ENCODE measurements around the gene LPCAT1. TPM values are rescaled to one million over a fixed set of nuclear protein-coding genes. Genes with fewer than 3 reads are reported as not detected.

The LPCAT1 gene
- total RNA-seq, 1 donor from 2014 or later, result 74.8 TPM

- H3K27ac Mint-ChIP-seq, result no peak overlapping the region
Measured at GRCh38 chr5:1468629-1469527, 54.9 kb downstream of the LPCAT1 start.

GRCh38 chr5:1468247-1468612, 55.5 kb downstream of the LPCAT1 start:
- peaks cover 10% of the 10 kb centered on the region for H3K9me3 Mint-ChIP-seq
- no peaks in the 10 kb centered on the region for H3K27me3 Mint-ChIP-seq (ENCODE audit: low read depth)
- H3K36me3 Mint-ChIP-seq, result peaks cover 41% of the 10 kb centered on the region
- TF ChIP-seq CTCF (IDR thresholded peaks at IDR 0.05; ENCODE audit: unreplicated experiment), result peak; percentile 45
- DNase-seq (ENCODE audit: low spot score in 2 of 2, unreplicated experiment in 2 of 2), result no peak
- H3K27ac Mint-ChIP-seq, result no peak overlapping the region
- no peak overlapping the region for H3K4me3 Mint-ChIP-seq
- no peaks in the 10 kb centered on the region for H3K4me1 Mint-ChIP-seq

More at GRCh38 chr5:1468629-1469527, 54.9 kb downstream of the LPCAT1 start:
- Mint-ChIP-seq H3K36me3 (peaks cover 36% of the 10 kb centered on the region), H3K9me3 (peaks cover 10% of the 10 kb centered on the region), H3K4me3 (no peak overlapping the region), H3K4me1 (no peaks in the 10 kb centered on the region), H3K27me3 (ENCODE audit: low read depth) (no peaks in the 10 kb centered on the region)
- TF ChIP-seq CTCF (IDR thresholded peaks at IDR 0.05; ENCODE audit: unreplicated experiment), result no peak
- no peak for DNase-seq (ENCODE audit: low spot score in 2 of 2, unreplicated experiment in 2 of 2)

GRCh38 chr5:1467341-1468246, 56.2 kb downstream of the LPCAT1 start:
- Mint-ChIP-seq H3K4me3 (no peak overlapping the region), H3K27me3 (ENCODE audit: low read depth) (no peaks in the 10 kb centered on the region), H3K36me3 (peaks cover 42% of the 10 kb centered on the region), H3K9me3 (peaks cover 10% of the 10 kb centered on the region), H3K4me1 (no peaks in the 10 kb centered on the region), H3K27ac (no peak overlapping the region)
- no peak for TF ChIP-seq CTCF (IDR thresholded peaks at IDR 0.05; ENCODE audit: unreplicated experiment)
- DNase-seq (ENCODE audit: low spot score in 2 of 2, unreplicated experiment in 2 of 2), result no peak

- Mint-ChIP-seq H3K9me3 (peaks cover 10% of the 10 kb centered on the region), H3K27ac (no peak overlapping the region), H3K27me3 (ENCODE audit: low read depth) (no peaks in the 10 kb centered on the region), H3K36me3 (peaks cover 48% of the 10 kb centered on the region), H3K4me1 (no peaks in the 10 kb centered on the region), H3K4me3 (no peak overlapping the region)
- DNase-seq (ENCODE audit: low spot score in 2 of 2, unreplicated experiment in 2 of 2), result no peak
- no peak for TF ChIP-seq CTCF (IDR thresholded peaks at IDR 0.05; ENCODE audit: unreplicated experiment)
Measured at GRCh38 chr5:1466631-1467265, 57.0 kb downstream of the LPCAT1 start.

- TF ChIP-seq CTCF (IDR thresholded peaks at IDR 0.05; ENCODE audit: unreplicated experiment), result no peak
- Mint-ChIP-seq H3K27me3 (ENCODE audit: low read depth) (no peaks in the 10 kb centered on the region), H3K4me3 (no peak overlapping the region), H3K9me3 (peaks cover 10% of the 10 kb centered on the region), H3K4me1 (no peaks in the 10 kb centered on the region), H3K36me3 (peaks cover 48% of the 10 kb centered on the region), H3K27ac (no peak overlapping the region)
- DNase-seq (ENCODE audit: low spot score in 2 of 2, unreplicated experiment in 2 of 2), result no peak
Measured at GRCh38 chr5:1465966-1466471, 57.7 kb downstream of the LPCAT1 start.

Measured in mesothelial cell of epicardium (in vitro differentiated cells).